Esophagus squamous epithelium (tissue), 4 donors: ENCODE data around the gene OXCT1.

Source experiments
- CTCF ChIP-seq, 6 experiments: fragments of 450-650 bp in 4 of 6; fragments of 200-600 bp in 2 of 6; sonication (generic) in 2 of 6; IDR thresholded peaks; one replicate each; pipeline ENCODE4 v1.5.1; 2016 to 2019; ENCODE audit warnings: antibody characterized with exemption in 6 of 6, mild to moderate bottlenecking in 4 of 6, moderate library complexity in 4 of 6
- POLR2A ChIP-seq, 4 donors: fragments of 450-650 bp; IDR thresholded peaks; one replicate each; pipeline ENCODE4 v1.6.1; 2017; ENCODE audit warnings: antibody characterized with exemption in 4 of 4, mild to moderate bottlenecking in 4 of 4, moderate library complexity in 3 of 4

- no peak for TF ChIP-seq POLR2A (IDR thresholded peaks at IDR 0.05)
- TF ChIP-seq CTCF (IDR thresholded peaks at IDR 0.05): no peak
Observed at GRCh38 chr5:41820150-41820549, 50.1 kb downstream of the OXCT1 start.
